GM23248 (cell line): Measurements from ENCODE around the gene ACAN. TPM values are rescaled to one million over a fixed set of nuclear protein-coding genes. Genes with fewer than 3 reads are reported as not detected.

Experiments
- DNase-seq: peaks from one replicate; pipeline ENCODE4 v3.0.0-alpha.2; 2015
- H2AFZ ChIP-seq: fragments of 200-600 bp; sonication (generic); 2 replicates; pipeline ENCODE4 v1.6.1; 2016; ENCODE audit warnings: antibody characterized with exemption
- H3F3A ChIP-seq: fragments of 200-600 bp; sonication (generic); 2 replicates; pipeline ENCODE4 v1.6.1; 2016; ENCODE audit warnings: mild to moderate bottlenecking, antibody characterized with exemption, mixed run types; ENCODE audit not compliant: insufficient read depth
- H3K27ac ChIP-seq: fragments of 200-600 bp; sonication (generic); 2 replicates; pipeline ENCODE4 v1.5.1; 2016; ENCODE audit warnings: mild to moderate bottlenecking
- H3K27me3 ChIP-seq: fragments of 200-600 bp; sonication (generic); replicated peaks from 2 replicates; pipeline ENCODE4 v1.6.1; 2016; ENCODE audit warnings: mild to moderate bottlenecking; ENCODE audit not compliant: insufficient read depth
- H3K36me3 ChIP-seq: fragments of 200-600 bp; sonication (generic); 2 replicates; pipeline ENCODE4 v1.6.1; 2016; ENCODE audit warnings: low read depth, mild to moderate bottlenecking
- H3K4me1 ChIP-seq: fragments of 200-600 bp; sonication (generic); 2 replicates; pipeline ENCODE4 v1.6.1; 2016; ENCODE audit warnings: mild to moderate bottlenecking; ENCODE audit not compliant: insufficient read depth
- H3K4me2 ChIP-seq: fragments of 200-600 bp; sonication (generic); one replicate; pipeline ENCODE4 v1.6.1; 2016; ENCODE audit warnings: mild to moderate bottlenecking; ENCODE audit not compliant: unreplicated experiment
- H3K4me3 ChIP-seq: fragments of 200-600 bp; sonication (generic); 2 replicates; pipeline ENCODE4 v1.5.1; 2016; ENCODE audit warnings: mild to moderate bottlenecking
- H3K79me2 ChIP-seq: fragments of 200-600 bp; sonication (generic); 2 replicates; pipeline ENCODE4 v1.6.1; 2016; ENCODE audit warnings: mild to moderate bottlenecking; ENCODE audit not compliant: insufficient read depth
- H3K9ac ChIP-seq: fragments of 200-600 bp; sonication (generic); 2 replicates; pipeline ENCODE4 v1.6.1; 2016; ENCODE audit warnings: mild to moderate bottlenecking
- H3K9me2 ChIP-seq: fragments of 200-600 bp; sonication (generic); 2 replicates; pipeline ENCODE4 v1.6.1; 2016; ENCODE audit warnings: mixed run types, mild to moderate bottlenecking, moderate library complexity; ENCODE audit not compliant: insufficient read depth
- H3K9me3 ChIP-seq: fragments of 200-600 bp; sonication (generic); one replicate; pipeline ENCODE4 v1.6.1; 2017; ENCODE audit warnings: low read depth
- H4K20me1 ChIP-seq: fragments of 200-600 bp; sonication (generic); 2 replicates; pipeline ENCODE4 v1.6.0; 2016; ENCODE audit not compliant: insufficient read depth
- EZH2 ChIP-seq: fragments of 200-600 bp; sonication (generic); IDR thresholded peaks from 2 replicates; pipeline ENCODE4 v1.6.1; 2018; ENCODE audit warnings: antibody characterized with exemption, mild to moderate bottlenecking; ENCODE audit not compliant: insufficient read depth, poor library complexity, severe bottlenecking
- EZH2phosphoT487 ChIP-seq: fragments of 200-600 bp; sonication (generic); IDR thresholded peaks from 2 replicates; pipeline ENCODE4 v1.6.1; 2018; ENCODE audit warnings: antibody characterized with exemption, moderate library complexity, mild to moderate bottlenecking, low read depth; ENCODE audit not compliant: insufficient read depth
- WGBS, 2 experiments: methylation state at CpG; one replicate each; pipeline ENCODE4 v1.1.6; 2015 to 2017; ENCODE audit warnings: low lambda C conversion rate in 2 of 2, low coverage in 1 of 2; ENCODE audit errors: missing lambda C conversion rate in 2 of 2; 5-methylcytosine and 5-hydroxymethylcytosine counted together
- in situ Hi-C: fragments of 300-500 bp; cut with MboI; formaldehyde crosslinking; loops from 2 replicates; pipeline ENCODE4 v1.15.0; 2020
- polyA plus RNA-seq: library from polyadenylated mRNA; unstranded; fragments of >200 nt; fragmentation: Nextera tagmentation; extraction: Ambion mirVana; gene quantifications from 2 replicates; pipeline ENCODE4 v1.2.1, GENCODE V29; 2016
- total RNA-seq: library from RNA; depleted of rRNA; stranded (reverse); fragments of >200 nt; shearing (Covaris generic); gene quantifications from 2 replicates; pipeline ENCODE4 v1.2.3, GENCODE V29; 2014

Gene ACAN
- total and polyA plus RNA-seq, 2 experiments from 2014 or later: not detected

DNA sequence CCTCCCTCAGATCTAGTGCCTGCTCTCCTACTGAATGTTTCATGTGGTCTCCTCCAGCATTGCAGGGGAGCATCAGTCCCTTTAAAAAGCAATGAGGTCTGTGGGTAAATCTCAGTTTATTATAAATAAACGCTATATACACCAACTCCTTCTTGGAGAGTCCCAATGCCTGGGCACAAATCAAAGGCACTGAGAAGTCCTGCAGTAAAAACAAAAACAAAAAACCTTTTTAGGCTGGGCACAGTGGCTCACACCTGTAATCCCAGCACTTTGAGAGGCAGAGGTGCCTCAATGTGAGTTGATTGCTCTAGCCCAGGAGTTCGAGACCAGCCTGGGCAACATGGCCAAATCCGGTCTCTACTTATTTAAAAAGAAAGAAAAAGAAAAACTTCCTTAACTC, 45.0 kb downstream of the ACAN start:
- no peaks in the 10 kb centered on the region for H3K36me3 ChIP-seq
- no peaks in the 10 kb centered on the region for H4K20me1 ChIP-seq
- WGBS, 2 experiments: 42 to 49% methylated on average over 3 of the region's 3 CpGs
- in situ Hi-C loops: no loop called here
- H3K9me2 ChIP-seq: no peaks in the 10 kb centered on the region
- no peak overlapping the region for H3K27ac ChIP-seq
- H3K9ac ChIP-seq: no peak overlapping the region
- DNase-seq: no peak
- H3K4me1 ChIP-seq: no peaks in the 10 kb centered on the region
- H3K4me2 ChIP-seq: no peak overlapping the region
- H3K79me2 ChIP-seq: no peaks in the 10 kb centered on the region
- no peak overlapping the region for H2AFZ ChIP-seq
- H3K27me3 ChIP-seq: peaks cover 9% of the 10 kb centered on the region; the same call in 1 of the 2 replicates
- no peaks in the 10 kb centered on the region for H3K9me3 ChIP-seq
- H3F3A ChIP-seq: no peaks in the 10 kb centered on the region
- no peak overlapping the region for H3K4me3 ChIP-seq
- no peak for TF ChIP-seq EZH2
- no peak for TF ChIP-seq EZH2phosphoT487

DNA sequence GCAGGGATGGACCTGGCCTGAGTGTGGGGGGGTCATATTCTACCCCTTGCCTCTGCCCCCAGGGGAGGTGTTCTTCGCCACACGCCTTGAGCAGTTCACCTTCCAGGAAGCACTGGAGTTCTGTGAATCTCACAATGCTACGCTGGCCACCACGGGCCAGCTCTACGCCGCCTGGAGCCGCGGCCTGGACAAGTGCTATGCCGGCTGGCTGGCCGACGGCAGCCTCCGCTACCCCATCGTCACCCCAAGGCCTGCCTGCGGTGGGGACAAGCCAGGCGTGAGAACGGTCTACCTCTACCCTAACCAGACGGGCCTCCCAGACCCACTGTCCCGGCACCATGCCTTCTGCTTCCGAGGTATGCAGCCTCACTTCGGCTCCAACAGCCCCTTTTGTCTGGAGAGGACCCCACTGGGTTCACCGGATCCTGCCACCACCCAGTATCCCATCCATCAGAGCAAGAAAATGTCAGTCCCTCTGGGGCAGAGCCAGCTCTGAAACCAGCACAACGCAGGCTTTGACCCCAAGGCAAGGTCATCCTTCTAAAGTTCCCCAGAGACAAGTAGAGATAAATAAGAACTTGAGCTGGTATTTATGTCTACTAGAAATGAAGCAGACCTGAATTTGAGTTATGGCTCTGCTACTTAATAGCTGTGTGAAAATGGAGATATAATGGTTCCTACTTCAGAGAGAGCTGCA, 46.3 kb downstream of the ACAN start:
- no peak overlapping the region for H3K4me2 ChIP-seq
- in situ Hi-C loops: no loop called here
- H4K20me1 ChIP-seq: no peaks in the 10 kb centered on the region
- peaks cover 20% of the 10 kb centered on the region for H3K27me3 ChIP-seq
- TF ChIP-seq EZH2phosphoT487: no peak
- TF ChIP-seq EZH2: no peak
- no peaks in the 10 kb centered on the region for H3K4me1 ChIP-seq
- 69 to 72% methylated on average over 21 to 22 of the region's 22 CpGs for WGBS, 2 experiments
- no peak for DNase-seq
- H3K9me3 ChIP-seq: no peaks in the 10 kb centered on the region
- no peak overlapping the region for H3K4me3 ChIP-seq
- H2AFZ ChIP-seq: no peak overlapping the region
- no peak overlapping the region for H3K27ac ChIP-seq
- H3K9me2 ChIP-seq: no peaks in the 10 kb centered on the region
- H3K9ac ChIP-seq: no peak overlapping the region
- H3F3A ChIP-seq: no peaks in the 10 kb centered on the region
- H3K36me3 ChIP-seq: no peaks in the 10 kb centered on the region
- no peaks in the 10 kb centered on the region for H3K79me2 ChIP-seq

DNA sequence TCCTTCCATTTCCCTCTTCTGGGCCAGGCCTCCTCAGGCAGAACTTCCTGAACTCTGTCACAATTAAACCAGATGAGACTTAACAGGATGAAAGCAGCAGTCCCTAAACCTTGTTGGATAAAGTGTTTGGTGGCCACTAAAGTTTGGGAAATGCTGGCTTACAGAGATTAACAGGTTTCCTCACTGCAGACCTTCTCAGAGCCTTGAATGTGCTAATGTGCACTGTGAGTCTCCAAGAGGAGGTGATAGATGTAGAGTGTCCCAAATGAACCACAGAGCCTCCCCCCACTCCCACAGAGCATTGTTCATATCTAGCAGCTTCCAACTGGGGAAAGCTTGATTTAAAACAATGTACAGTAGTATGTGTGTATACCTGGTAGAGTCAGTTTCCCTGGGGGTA, 49.2 kb downstream of the ACAN start:
- H3K79me2 ChIP-seq: no peaks in the 10 kb centered on the region
- in situ Hi-C loops: no loop called here
- no peaks in the 10 kb centered on the region for H4K20me1 ChIP-seq

DNA sequence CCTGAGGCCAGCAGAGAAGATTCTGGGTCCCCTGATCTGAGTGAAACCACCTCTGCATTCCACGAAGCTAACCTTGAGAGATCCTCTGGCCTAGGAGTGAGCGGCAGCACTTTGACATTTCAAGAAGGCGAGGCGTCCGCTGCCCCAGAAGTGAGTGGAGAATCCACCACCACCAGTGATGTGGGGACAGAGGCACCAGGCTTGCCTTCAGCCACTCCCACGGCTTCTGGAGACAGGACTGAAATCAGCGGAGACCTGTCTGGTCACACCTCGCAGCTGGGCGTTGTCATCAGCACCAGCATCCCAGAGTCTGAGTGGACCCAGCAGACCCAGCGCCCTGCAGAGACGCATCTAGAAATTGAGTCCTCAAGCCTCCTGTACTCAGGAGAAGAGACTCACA, 55.7 kb downstream of the ACAN start:
- no peaks in the 10 kb centered on the region for H3F3A ChIP-seq
- no peak overlapping the region for H3K4me2 ChIP-seq
- no peak overlapping the region for H3K4me3 ChIP-seq
- H3K9me2 ChIP-seq: no peaks in the 10 kb centered on the region
- no peak overlapping the region for H2AFZ ChIP-seq
- H3K27ac ChIP-seq: no peak overlapping the region
- no peaks in the 10 kb centered on the region for H3K4me1 ChIP-seq
- no peaks in the 10 kb centered on the region for H3K9me3 ChIP-seq
- peaks cover 46% of the 10 kb centered on the region for H3K27me3 ChIP-seq
- no peaks in the 10 kb centered on the region for H3K79me2 ChIP-seq
- no peaks in the 10 kb centered on the region for H4K20me1 ChIP-seq
- DNase-seq: no peak
- H3K9ac ChIP-seq: no peak overlapping the region
- no peaks in the 10 kb centered on the region for H3K36me3 ChIP-seq
- in situ Hi-C loops: no loop called here
- 60 to 62% methylated on average over 11 of the region's 11 CpGs for WGBS, 2 experiments
- TF ChIP-seq EZH2phosphoT487: no peak
- no peak for TF ChIP-seq EZH2

More for the DNA sequence above, 49.2 kb downstream of the ACAN start:
- H3K9ac ChIP-seq: no peak overlapping the region
- H3K9me2 ChIP-seq: no peaks in the 10 kb centered on the region
- no peaks in the 10 kb centered on the region for H3K36me3 ChIP-seq
- DNase-seq: no peak
- TF ChIP-seq EZH2: no peak
- TF ChIP-seq EZH2phosphoT487: no peak
- no peak overlapping the region for H3K4me2 ChIP-seq
- no peaks in the 10 kb centered on the region for H3K4me1 ChIP-seq
- H3K27ac ChIP-seq: no peak overlapping the region
- no peaks in the 10 kb centered on the region for H3F3A ChIP-seq
- peaks cover 25% of the 10 kb centered on the region for H3K27me3 ChIP-seq
- no peak overlapping the region for H3K4me3 ChIP-seq
- H3K9me3 ChIP-seq: no peaks in the 10 kb centered on the region
- no peak overlapping the region for H2AFZ ChIP-seq
